ENCODE results near the gene PMPCA. TPM values are rescaled to one million over a fixed set of nuclear protein-coding genes. Genes with fewer than 3 reads are reported as not detected.

Gene PMPCA
- polyA plus RNA-seq, 1 donor (not counting 4 experiments of a cell fraction or from before 2014, with no cell fraction given): 85.9 TPM

GRCh38 chr9:136411378-136411777 is 920 bp downstream of the PMPCA start:
- Histone ChIP-seq H3K9me3 (ENCODE audit: control insufficient read depth, low read depth, low read length) (no peaks in the 10 kb centered on the region), H3K4me1 (ENCODE audit: control insufficient read depth, extremely low read depth, insufficient read depth, low read length) (peaks cover 25% of the 10 kb centered on the region), H3K79me2 (ENCODE audit: control insufficient read depth, insufficient read depth, low read length) (peaks cover 55% of the 10 kb centered on the region), H3K9me1 (ENCODE audit: control insufficient read depth, extremely low read depth, insufficient read depth, low read length) (no peaks in the 10 kb centered on the region), H3K9ac (ENCODE audit: control insufficient read depth, extremely low read depth, insufficient read depth, low read length) (peak overlapping the region; percentile 97), H2AFZ (ENCODE audit: control insufficient read depth, low read length) (no peak overlapping the region), H3K36me3 (ENCODE audit: control insufficient read depth in 2 of 2, extremely low read depth in 1 of 2, insufficient read depth in 2 of 2, low read length in 2 of 2) (peaks cover 36 to 43% of the 10 kb centered on the region in 2 experiments), H4K20me1 (ENCODE audit: control insufficient read depth, extremely low read depth, insufficient read depth, low read length) (peaks cover 11% of the 10 kb centered on the region), H3K27me3 (ENCODE audit: control insufficient read depth, extremely low read depth, insufficient read depth, low read length) (no peaks in the 10 kb centered on the region), H3K27ac (ENCODE audit: control insufficient read depth, insufficient read depth, low read length) (peak overlapping the region; percentile 82), H3K4me2 (ENCODE audit: control insufficient read depth, extremely low read depth, insufficient read depth, low read depth, low read length) (peak overlapping the region; percentile 92), H3K4me3 (ENCODE audit: control insufficient read depth in 2 of 3, extremely low read depth in 1 of 3, insufficient read depth in 2 of 3, low read depth in 1 of 3, low read length in 3 of 3) (peak overlapping the region; percentile 78 to 96 (median 95))
- dilution Hi-C loops (cut with MboI; ENCODE audit: extremely low pct_ligation_motif_present, low sequenced_read_pairs): no loop called here
- DNase-seq (ENCODE audit: low read depth, low spot score) (no peak), FAIRE-seq (no peak)
- TF ChIP-seq EZH2 (IDR thresholded peaks at IDR 0.05; ENCODE audit: low read length) (no peak), CTCF (optimal IDR thresholded peaks at IDR 0.05 in 1 of 3, IDR thresholded peaks at IDR 0.05 in 1 of 3, conservative IDR thresholded peaks at IDR 0.05 in 1 of 3; ENCODE audit: extremely low read depth in 1 of 3, insufficient read depth in 2 of 3, low read length in 3 of 3) (no peak)

- Histone ChIP-seq H3K4me2 (ENCODE audit: control insufficient read depth, extremely low read depth, insufficient read depth, low read depth, low read length) (no peak overlapping the region), H3K4me1 (ENCODE audit: control insufficient read depth, extremely low read depth, insufficient read depth, low read length) (peaks cover 25% of the 10 kb centered on the region), H3K79me2 (ENCODE audit: control insufficient read depth, insufficient read depth, low read length) (peaks cover 53% of the 10 kb centered on the region), H3K27ac (ENCODE audit: control insufficient read depth, insufficient read depth, low read length) (no peak overlapping the region), H3K9me3 (ENCODE audit: control insufficient read depth, low read depth, low read length) (no peaks in the 10 kb centered on the region), H3K9ac (ENCODE audit: control insufficient read depth, extremely low read depth, insufficient read depth, low read length) (no peak overlapping the region), H3K27me3 (ENCODE audit: control insufficient read depth, extremely low read depth, insufficient read depth, low read length) (no peaks in the 10 kb centered on the region), H4K20me1 (ENCODE audit: control insufficient read depth, extremely low read depth, insufficient read depth, low read length) (peaks cover 11% of the 10 kb centered on the region), H2AFZ (ENCODE audit: control insufficient read depth, low read length) (no peak overlapping the region), H3K36me3 (ENCODE audit: control insufficient read depth in 2 of 2, extremely low read depth in 1 of 2, insufficient read depth in 2 of 2, low read length in 2 of 2) (peaks cover 36 to 51% of the 10 kb centered on the region in 2 experiments), H3K4me3 (ENCODE audit: control insufficient read depth in 2 of 3, extremely low read depth in 1 of 3, insufficient read depth in 2 of 3, low read depth in 1 of 3, low read length in 3 of 3) (no peak overlapping the region), H3K9me1 (ENCODE audit: control insufficient read depth, extremely low read depth, insufficient read depth, low read length) (no peaks in the 10 kb centered on the region)
- TF ChIP-seq CTCF (optimal IDR thresholded peaks at IDR 0.05 in 1 of 3, IDR thresholded peaks at IDR 0.05 in 1 of 3, conservative IDR thresholded peaks at IDR 0.05 in 1 of 3; ENCODE audit: extremely low read depth in 1 of 3, insufficient read depth in 2 of 3, low read length in 3 of 3) (no peak), EZH2 (IDR thresholded peaks at IDR 0.05; ENCODE audit: low read length) (no peak)
- FAIRE-seq (no peak), DNase-seq (ENCODE audit: low read depth, low spot score) (no peak)
- dilution Hi-C loops (cut with MboI; ENCODE audit: extremely low pct_ligation_motif_present, low sequenced_read_pairs): no loop called here
Measured at GRCh38 chr9:136412962-136413361, 2.5 kb downstream of the PMPCA start.

Data from keratinocyte (primary cell).